Measurements from ENCODE around the gene LCN10. TPM values are rescaled to one million over a fixed set of nuclear protein-coding genes. Genes with fewer than 3 reads are reported as not detected.
"Not testable (repeated sequence)": the region's sequence is repeated elsewhere in the genome, so short reads cannot be mapped to it uniquely, and the experiment has no call there.

Gene LCN10
- total RNA-seq, 1 donor from 2014 or later: not detected

DNA sequence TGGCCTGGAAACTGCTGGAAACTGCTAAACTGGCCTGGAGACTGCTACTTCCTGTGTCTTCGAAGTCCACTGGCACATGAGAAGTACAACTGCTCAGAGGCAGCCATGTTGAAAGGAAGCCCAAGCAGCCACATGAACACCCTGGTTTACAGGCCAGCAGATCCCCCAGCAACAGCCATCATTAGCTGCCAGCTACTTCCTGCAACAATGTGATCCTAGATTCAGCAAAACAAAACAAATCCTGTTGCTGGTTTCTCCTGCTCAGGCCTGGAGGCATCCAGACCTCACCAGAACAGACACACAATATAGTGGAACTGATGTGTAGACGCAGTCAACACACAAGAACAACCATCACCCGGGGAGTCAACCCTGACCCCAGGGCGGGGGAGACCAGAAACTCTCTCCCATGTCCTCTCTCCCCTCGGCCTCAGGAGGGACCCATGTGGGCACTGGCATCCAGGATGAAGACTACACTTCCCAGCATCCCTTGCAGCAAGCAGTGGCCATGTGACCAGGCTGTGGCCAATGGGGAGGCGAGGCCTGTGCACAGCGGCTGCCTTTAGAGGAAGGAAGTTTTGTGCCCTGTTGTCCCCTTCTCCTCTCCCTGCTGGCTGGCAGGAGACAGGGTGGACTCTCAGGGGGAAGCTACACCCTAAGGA is 30.8 kb upstream of the LCN10 start:
- DNase-seq (ENCODE audit: low read depth in 2 of 2): peak; percentile 30 to 62

DNA sequence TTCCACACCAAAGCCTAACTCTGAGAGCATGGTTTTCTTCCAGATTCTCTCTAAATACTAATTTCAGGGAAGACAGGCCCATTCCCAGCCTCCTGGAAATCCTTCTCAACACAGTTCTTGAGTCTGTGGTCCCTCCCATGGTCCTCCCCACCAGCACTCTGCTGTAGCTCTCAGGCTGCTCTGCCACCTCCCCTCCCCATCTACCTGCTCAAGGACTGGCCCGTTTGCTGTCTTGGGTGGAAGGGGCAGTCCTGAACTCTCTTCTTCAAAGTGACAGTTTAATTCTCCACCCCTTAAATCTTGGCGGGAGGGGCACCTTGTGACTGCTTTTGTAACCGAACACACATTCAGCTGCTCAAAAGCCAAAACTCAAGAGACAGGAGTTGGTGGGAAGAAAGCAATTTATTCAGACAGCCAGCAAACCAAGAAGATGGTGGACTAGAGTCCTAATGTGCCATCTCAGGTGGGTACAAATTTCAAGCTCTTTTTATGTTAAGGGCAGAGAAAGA is 29.2 kb upstream of the LCN10 start:
- no peak for DNase-seq (ENCODE audit: low read depth in 2 of 2)

DNA sequence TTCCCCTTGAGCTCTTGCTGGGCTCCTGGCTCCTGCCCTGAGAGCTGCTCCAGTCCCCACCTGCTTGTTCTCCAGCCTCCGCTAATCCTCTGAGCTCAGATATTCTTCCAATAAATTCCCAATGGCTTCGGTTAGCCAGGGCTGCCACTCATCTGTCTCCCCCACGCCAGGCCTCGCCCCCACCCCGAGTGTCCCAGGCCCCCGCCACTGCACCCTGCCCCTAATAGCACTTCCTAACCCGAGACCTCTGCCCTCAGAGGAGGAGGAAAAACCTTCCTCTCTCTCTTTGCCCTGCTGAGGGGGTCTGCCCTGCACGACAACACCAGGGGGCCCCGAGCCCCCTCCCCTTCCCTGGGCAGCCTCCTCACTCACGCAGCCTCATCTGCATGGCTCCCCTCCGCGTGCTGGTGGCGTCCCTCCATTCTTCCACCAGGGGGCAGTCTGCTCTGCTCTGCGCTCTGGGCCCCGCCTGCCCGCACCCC is 27.0 kb upstream of the LCN10 start:
- peak; percentile 27 to 52 for DNase-seq (ENCODE audit: low read depth in 2 of 2)

- DNase-seq (ENCODE audit: low read depth in 2 of 2): peak in 1 of 2 donors; percentile 68
Measured at GRCh38 chr9:136766410-136767120, 23.8 kb upstream of the LCN10 start.

- not testable (repeated sequence) for DNase-seq (ENCODE audit: low read depth in 2 of 2)
Measured at GRCh38 chr9:136765745-136766409, 23.1 kb upstream of the LCN10 start.

GRCh38 chr9:136765041-136765440 is 22.3 kb upstream of the LCN10 start:
- no peak for DNase-seq (ENCODE audit: low read depth in 2 of 2)

GRCh38 chr9:136764301-136764891 is 21.7 kb upstream of the LCN10 start, which contains the start of gene LCN15:
LCN15 (minus strand) TSS chr9:136764518; CDS start chr9:136764488, 30 bp downstream.
- no peak for DNase-seq (ENCODE audit: low read depth in 2 of 2)

DNA sequence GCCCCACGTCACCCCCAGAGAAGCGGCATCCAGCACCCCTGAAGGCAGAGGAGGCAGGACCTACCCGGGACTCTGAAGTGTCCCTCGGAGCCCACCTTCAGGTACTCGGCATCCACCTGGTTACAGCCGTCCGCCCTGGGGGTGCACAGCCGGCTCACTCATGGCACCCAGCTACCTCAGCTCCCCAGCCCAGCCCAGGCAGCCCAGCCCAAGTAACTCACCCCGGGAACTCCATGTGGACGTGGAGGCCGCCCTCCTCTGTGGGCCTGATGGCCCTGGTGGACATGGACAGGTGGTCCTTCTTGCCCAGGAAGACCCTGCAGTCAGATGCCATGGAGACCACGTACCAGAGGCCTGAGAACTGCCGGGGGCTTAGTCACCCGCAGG is 20.9 kb upstream of the LCN10 start:
- no peak for DNase-seq (ENCODE audit: low read depth in 2 of 2)

DNA sequence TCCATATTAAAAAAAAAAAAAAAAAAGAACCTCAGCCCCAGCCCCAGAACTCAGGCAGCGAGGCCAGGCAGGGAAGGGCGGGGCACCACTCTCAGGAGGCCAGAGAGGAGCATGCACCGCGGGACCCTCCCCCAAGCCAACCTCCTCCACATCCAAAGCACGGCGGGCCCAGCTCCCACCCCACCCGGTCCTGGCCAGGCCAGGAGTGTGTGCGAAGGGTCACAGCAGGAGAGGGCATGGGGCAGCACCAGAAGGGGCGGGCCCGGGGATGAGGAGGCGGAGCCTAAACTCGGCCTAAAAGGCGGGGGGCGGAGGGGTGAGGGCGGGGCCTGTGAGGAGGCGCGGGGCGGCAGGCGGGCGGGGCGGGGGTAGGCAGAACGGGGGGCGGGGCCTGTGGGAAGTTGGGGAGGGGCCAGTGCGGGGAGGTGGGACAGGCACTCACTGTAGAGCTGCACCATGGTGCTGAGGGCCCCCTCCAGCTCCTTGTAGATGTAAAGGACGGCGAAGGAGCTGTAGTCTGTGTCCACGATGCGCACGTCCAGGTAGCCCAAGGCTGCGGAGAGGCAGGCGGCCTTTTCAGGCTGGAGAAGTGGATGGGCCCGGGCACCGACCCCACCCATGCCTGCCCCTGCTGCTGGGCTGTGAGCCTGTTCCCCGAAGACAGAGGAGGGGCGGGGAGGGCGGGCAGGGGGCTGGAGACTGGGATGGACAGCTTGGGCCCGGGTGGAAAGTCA is 20.3 kb upstream of the LCN10 start:
- peak in 1 of 2 donors; percentile 56 for DNase-seq (ENCODE audit: low read depth in 2 of 2)

DNA sequence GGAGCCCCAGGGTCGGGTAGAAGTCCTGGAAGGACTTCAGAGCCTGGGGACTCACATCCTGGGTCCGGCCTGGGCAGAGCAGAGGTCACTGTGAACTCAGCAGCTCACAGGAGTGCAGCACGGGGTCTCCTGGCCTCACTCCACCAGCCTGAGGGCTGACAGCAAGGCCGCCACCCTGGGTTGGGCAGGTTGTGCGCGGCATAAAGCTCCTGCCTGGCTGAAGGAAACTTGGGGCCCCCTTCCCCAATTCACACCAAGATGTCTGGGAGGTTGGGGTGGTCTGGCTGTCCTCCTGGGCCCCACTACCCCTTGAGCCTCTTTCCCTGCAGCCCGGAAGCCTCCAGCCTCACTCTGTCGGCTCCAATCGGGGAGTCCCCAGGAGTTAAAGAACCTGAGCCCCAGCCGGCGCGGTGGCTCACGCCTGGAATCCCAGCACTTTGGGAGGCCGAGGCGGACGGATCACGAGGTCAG is 19.5 kb upstream of the LCN10 start:
- DNase-seq (ENCODE audit: low read depth in 2 of 2): no peak

GRCh38 chr9:136761545-136761981 is 18.8 kb upstream of the LCN10 start:
- DNase-seq (ENCODE audit: low read depth in 2 of 2): no peak

DNA sequence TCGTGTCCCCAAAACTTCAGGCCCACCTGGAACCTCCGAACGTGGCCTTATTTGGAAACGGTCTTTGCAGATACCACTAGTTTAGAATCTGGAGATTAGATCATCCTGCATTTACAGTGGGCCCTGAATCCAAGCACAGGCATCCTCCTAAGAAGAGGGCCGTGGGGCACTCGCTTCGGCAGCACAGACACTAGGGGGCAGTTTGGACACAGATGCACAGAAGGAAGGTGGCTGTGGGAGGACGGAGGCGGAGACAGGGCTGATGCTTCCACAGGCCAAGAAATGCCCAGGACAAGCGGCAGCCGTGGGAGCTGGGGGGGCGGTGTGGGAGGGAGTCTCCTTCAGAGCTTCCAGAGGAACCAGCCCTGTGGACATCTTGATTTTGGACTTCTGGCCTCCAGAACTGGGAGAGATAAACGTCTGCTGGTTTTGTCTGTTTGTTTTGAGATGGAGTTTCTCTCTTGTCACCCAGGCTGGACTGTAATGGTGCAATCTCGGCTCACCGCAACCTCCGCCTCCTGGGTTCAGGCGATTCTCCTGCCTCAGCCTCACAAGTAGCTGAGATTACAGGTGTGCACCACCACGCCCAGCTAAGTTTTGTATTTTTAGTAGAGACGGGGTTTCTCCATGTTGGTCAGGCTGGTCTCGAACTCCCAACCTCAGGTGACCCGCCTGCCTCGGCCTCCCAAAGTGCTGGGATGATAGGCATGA is 18.2 kb upstream of the LCN10 start:
- DNase-seq (ENCODE audit: low read depth in 2 of 2): peak; percentile 62 to 67

DNA sequence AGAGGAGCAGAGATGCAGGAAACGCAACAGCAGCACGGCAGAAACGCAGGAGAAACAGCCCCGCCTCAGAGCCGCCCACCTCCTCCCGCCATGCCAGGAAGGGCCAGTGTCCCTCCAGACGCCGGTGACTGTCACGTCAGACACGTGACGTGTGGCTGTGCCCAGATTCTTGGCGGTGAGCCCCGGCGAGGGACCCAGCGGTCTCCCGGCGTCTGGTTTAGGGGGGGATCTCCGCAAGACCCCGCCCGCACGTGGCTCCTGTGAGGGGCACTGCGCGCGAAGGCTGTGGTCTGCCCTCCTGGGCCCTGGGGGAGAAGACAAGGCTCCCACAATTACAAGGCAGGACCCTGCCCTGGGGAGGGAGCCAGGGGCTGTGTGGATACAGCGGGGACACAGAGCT is 17.7 kb upstream of the LCN10 start:
- DNase-seq (ENCODE audit: low read depth in 2 of 2): no peak

- DNase-seq (ENCODE audit: low read depth in 2 of 2): no peak
Measured at GRCh38 chr9:136759436-136760325, 16.9 kb upstream of the LCN10 start.

DNA sequence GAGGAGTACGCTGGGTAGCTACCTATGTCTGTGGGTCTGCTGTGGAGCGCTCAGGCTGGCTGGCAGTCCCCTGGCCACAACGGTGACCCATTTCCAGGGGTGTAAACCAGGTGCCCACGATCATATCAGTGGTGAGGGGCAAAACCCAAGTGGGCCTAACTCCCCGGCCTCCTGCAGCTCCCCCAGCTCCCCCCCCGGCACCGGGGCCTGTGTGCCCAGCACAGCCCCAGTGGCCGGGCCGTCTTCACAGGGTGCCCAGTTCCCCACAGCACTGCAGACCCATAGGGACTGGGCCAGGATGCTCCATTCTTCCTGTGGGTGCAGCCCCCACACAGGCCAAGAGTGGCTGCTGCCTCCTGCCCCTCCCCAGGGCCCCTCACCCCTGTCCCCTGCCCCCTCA is 16.3 kb upstream of the LCN10 start:
- no peak for DNase-seq (ENCODE audit: low read depth in 2 of 2)

DNA sequence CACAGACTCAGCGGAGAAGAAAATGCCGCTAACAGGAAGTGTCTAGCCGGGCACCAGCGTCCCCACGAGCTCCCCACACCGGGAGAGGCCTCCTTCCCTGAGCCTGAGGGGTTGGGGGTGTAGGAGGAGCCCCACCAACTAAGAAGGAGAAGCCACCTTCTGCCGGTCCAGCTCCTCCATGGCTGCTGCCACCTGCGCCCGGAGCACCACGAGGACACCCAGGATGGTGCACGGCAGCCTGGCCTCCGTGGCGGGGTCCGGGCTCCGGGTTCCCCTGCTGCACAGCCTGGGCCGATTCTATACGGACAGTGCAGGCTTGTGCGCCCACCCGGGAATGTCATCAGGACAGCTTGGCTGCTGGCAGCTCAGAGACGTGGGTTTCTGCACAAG is 15.0 kb upstream of the LCN10 start:
- DNase-seq (ENCODE audit: low read depth in 2 of 2): no peak

GRCh38 chr9:136757328-136757727 is 14.6 kb upstream of the LCN10 start:
- no peak for DNase-seq (ENCODE audit: low read depth in 2 of 2)

- no peak for DNase-seq (ENCODE audit: low read depth in 2 of 2)
Measured at GRCh38 chr9:136756836-136757235, 14.1 kb upstream of the LCN10 start.

DNA sequence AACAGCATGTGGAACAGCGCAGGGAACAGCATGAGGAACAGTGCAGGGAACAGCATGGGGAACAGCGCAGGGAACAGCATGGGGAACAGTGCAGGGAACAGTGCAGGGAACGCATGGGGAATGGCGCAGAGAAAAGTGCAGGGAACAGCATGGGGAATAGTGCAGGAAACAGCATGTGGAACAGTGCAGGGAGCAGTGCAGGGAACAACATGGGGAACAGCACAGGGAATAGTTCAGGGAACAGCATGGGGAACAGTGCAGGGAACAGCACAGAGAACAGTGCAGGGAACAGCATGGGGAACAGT is 13.3 kb upstream of the LCN10 start:
- DNase-seq (ENCODE audit: low read depth in 2 of 2): no peak

Data from lung microvascular endothelial cell (primary cell).